Activated CD8-positive, alpha-beta memory T cell treated with anti-CD3 and anti-CD28 coated beads for 4 hours (primary cell): Measurements from ENCODE around the gene EPB41L4A.
"Not testable (repeated sequence)": the region's sequence is repeated elsewhere in the genome, so short reads cannot be mapped to it uniquely, and the experiment has no call there.

Experiments used
- DNase-seq, 2 donors: peaks; one replicate each; pipeline ENCODE4 v3.0.0-alpha.2; 2020; ENCODE audit warnings: low read depth in 2 of 2

The EPB41L4A gene

DNA sequence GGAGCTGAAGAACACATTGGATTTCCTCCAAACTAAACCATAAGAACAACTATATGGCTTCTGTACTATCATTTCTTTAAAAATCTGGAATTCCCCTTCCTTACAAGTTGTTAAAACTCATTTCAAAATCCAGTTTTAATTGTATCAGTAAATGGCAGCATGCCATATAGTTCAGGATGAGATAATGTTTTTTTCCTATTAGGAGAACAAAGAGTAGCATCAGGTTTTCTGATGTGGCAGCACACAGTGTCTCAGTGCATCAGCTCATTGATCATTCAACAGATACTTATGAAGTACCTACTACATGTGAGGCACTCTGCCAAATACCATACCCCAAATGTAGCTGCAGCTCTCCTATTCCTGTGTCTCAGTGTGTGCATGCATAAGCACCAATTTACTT, 161.1 kb downstream of the EPB41L4A start:
- no peak for DNase-seq

DNA sequence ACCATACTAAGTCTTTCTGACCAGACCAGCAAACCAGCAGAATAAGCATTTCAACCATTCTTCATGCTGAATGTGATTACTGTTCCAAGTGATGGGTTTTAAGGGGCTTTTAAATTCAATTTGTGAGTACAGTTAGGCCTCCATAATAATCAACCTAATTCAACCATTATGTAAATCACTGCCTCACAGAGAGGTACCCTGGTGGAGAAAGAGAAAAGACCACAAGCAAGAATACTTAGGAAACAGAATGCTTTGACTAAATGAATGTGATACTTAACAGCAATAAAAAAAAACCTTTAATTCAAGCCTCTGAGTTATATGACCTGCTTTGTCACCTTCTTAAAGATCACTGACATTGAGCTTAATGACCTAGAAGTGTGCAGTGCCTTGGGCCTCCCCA, 162.1 kb downstream of the EPB41L4A start:
- DNase-seq, result no peak

DNA sequence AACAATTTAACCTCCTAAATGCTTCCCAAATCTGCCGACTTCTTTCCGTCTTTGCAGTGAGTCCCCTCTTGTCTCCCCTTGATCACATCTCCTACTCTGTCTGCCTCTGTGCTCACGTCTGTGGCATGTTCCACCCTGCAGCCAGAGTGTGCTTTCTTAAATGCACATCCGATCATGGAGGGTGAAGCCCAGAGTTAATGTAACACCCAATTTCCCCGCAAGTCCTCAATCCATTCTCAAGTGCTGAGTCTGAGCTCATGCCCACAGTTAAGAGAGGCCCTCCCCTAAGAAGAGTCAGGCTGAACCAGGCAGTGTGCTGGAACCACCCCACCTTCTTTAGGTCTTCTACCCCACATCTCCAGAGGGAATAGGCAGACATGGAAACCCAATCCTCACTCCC, 164.8 kb downstream of the EPB41L4A start:
- DNase-seq, result no peak

DNA sequence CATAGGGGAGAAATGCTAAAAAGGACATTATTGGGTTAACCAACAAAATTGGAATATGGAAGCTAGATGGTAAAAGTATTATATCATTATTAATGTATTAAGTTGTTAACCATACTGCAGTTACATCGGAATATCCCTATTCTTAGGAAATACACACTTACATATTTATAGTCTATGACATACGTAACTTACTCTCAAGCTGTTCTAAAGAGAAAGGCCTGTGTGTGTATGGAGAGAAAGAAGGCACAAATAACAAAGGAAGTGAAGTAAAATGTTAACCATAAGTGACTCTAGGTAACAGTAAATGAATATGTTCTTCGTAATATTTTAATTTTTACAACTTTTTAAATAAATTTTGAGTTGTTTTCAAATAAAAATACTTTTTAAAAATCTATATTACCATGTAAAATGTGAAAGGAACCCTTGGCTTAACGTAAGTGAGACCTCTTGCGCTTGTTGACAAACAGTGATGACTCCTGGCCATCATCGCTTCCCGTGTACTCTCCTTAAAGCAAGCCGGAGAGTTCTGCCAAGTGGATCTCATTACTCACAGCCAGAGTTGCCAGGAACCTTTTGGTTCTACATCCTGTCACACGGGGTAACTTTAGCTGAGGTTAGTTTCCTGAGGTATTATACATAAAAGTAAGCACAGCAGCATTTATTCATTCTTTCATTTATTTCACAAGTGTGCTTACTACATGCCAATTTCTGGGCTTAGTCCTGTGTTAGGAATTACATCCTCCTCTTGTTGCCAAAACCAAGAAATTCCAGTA, 165.4 kb downstream of the EPB41L4A start:
- DNase-seq, result no peak

DNA sequence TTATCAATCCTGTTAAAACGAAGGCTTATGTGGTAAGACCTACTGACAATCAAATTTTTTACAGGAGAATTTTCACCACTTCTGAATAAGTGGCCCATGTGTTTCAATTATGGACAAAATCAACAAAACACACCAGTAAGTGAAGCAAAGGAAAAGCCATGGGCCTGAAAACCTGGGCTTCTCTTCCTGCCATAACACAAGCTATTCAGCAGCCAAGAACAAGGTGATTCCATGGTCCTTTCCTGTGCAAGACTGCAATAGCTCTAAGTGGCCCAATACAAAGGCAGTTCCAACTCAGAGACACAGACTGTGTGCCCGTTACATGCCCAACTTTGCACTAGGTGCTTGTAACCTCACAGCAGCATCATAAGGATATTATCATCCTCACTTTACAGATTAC, 168.5 kb downstream of the EPB41L4A start:
- no peak for DNase-seq

DNA sequence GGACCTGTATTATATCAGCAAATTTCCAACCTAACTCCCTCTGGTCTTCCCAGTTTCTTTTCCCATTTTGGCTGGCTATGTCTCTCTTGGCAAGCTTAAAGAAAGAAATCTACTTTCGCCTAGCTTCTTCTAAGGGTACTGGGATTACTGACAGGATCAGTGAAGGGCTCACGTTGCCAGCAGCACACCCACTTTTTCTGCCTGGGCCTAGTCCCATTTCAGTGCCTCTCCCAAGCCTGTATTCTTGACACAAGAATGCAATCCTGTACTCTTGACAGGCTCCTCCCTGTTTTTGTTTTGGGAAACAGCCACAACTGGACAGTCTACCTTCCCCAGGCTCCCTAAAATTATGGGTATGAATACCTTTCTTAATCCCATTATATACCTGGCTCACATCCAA, 170.5 kb downstream of the EPB41L4A start:
- DNase-seq, result no peak

DNA sequence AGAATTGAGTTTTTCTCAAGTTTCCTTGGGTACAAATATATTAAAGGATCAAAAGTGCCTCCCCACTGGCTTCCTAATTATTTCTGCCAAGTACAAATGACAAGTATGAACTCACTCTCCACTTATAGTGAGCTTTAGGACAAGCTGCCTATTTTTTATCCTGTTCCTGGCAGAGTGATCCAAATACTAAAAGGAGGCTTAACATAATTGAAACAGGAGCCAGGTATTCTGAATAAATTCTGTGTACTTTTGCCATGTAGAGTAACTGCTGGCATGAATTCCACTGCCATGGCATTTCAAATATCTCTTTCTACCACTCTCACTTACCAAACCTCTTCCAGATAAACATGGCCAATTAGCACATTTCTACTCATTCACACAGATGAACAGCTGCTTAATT, 171.1 kb downstream of the EPB41L4A start:
- no peak for DNase-seq

DNA sequence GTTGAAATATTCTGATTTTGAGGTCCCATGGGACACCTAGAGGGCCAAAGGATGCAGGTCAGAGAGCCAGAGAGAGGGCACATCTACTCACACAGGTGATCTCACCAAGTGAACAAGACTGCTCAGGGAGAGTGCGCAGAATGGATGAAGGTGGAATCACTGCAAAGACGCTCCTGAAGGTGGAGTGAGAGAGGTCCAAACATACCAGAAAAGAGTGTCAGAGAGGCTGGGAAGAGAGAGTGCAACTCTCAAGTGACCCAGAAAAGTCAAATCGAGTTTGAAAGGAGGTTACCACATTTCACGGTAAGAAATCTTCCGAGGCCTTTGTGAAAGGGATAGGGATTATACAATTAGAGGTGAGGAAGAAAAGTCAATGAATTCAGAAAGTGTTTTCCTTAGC, 173.4 kb downstream of the EPB41L4A start:
- DNase-seq, result no peak

DNA sequence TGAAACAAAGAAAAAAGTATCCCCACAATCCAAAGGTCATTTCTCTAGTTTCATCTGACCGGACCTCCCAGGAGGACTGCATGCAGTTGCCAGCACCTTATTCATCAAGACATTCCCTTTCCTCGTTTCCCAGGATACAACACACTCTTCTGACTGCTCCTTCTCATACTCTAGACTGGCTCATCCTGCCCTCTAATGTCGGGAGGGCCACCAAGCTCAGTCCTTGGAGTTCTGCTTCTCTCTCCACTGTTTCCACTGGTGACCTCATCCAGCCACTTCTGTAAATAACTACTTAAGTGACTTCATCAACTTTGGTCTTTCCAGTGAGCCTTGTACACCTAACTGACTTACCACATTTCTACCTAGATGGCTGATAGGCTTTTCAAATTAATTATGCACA, 179.1 kb downstream of the EPB41L4A start:
- no peak for DNase-seq

DNA sequence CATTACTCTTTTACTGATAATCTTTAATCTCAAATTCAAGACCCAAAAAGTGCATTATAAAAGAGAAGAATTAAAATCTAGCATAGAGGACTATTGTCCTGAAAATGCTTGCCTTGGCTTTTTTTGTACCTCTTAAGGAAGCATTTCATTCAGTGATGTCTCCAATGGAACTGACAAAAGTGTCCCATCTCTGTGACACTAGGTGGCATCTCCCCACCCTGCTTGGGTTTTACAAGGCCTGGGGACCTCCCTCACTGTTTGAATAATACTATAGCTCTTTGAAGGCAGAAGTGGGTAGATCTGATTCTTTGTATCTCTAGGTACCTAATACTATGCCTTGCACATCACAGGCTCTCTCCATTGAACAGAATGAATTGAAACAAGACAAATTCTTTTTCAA, 180.6 kb downstream of the EPB41L4A start:
- no peak for DNase-seq

DNA sequence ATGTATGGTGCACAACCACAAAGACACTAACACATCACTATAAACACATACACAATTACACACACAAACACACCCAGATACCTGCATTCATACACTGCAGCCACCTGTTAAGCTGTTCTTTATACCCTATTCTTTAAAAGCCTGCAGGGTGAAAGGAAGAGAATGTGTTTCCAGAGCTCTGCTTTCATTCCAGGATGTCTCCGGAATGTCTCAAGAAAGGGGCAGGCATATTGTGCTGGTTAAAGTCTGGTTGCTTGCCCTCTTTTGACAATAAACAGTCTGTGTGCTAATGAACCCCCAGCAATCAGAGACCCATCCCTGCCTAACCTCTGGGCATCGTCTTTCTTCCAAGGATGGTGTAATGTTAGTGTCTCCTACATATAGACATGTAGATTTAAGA, 181.6 kb downstream of the EPB41L4A start:
- no peak for DNase-seq

DNA sequence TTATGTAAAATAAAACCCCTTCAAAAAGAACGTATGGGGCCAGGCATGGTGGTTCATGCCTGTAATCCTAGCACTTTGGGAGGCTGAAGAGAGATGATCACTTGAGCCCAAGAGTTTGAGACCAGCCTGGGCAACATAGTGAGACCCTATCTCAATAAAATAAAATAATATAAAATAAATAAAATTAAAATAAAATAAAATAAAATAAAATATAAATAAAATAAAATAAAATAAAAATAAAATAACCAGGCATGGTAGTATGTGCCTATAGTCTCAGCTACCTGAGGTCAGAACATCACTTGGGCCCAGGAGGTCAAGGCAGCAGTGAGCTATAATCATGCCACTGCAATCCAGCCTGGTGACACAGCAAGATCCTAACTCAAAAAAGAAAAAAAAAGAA, 185.1 kb downstream of the EPB41L4A start:
- no peak for DNase-seq

DNA sequence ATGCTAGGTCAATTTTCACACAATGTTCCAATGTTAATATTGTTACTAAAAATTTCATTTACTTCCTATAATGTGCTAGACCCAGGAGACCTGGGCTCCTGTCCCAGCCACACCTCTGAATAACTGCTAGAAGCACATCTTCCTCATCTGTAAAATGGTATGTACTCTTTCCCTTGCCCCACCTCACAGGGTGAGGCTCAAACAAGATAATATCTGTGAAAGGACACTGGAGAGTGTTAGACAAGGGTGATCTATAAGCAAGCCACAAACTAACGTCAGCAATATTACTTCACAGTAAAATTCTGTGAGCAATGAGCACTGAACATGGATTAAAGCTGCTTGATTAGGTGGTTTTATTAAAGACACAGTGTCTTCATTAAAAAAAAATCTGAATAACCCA, 186.4 kb downstream of the EPB41L4A start:
- no peak for DNase-seq

DNA sequence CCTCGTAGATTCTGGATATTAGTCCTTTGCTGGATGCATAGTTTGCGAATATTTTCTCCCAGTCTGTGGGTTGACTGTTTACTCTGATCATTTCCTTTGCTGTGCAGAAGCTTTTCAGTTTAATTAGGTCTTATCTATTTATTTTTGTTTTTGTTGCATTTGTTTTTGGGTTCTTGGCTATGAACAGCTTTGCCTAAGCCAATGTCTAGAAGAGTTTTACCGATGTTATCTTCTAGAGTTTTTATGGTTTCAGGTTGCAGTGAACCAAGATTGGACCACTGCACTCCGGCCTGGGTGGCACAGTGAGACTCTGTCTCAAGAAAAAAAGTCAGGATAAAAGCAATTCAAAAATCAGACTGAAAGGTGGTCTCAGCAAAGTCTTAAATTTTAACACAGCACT, 188.5 kb downstream of the EPB41L4A start:
- DNase-seq, result no peak

DNA sequence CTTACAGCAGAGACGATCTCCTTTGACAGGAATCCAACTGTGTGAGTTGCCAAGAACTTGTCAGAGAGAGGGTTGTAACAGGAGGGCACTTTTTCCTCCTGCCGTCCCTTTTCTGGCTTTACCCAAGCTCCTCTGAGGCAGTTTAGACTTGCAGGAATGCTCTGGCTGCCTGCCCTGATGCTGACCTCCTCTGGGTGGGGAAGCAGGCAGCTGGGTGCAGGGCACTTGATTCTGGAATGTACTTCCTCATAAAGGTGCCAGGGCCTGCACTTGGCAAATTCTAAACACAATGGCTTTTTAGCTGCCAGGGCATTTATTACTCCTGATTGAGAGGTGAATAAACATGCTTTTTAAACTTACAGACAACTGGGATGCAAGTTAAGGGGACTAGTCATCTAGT, 190.4 kb downstream of the EPB41L4A start:
- no peak for DNase-seq

DNA sequence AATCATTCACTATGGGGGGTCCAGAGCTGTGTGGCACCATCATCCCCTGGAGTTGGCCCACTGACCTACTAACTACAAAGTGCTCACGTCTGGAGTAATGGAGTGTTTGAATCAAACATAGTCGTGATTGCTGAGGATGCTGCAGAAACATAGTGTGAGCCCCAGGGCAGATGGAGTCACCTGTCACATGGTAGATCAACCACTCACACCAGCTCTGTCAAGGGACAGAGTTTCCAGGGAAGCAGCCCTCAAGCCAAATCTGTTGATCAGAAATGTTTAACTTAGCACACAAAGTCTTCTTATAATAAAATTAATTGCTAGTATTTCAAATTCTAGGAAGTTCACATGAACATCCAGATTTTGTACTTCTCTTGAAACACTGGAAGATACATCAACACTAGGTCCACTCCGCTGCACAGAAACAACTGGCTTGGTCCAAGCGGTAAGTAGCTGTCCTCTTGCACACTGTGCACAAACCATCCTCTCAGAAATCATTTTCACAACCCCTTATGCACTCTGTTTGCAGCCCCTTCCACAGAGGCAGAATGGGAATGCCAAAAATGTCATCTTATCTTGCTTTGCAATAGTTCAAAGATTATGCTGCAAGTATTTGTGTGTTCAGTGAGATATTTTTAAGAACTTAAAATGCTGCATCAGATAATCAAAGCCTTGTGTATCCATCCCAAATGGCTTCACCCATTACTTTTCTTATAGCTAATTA, 191.0 kb downstream of the EPB41L4A start:
- DNase-seq, result no peak

DNA sequence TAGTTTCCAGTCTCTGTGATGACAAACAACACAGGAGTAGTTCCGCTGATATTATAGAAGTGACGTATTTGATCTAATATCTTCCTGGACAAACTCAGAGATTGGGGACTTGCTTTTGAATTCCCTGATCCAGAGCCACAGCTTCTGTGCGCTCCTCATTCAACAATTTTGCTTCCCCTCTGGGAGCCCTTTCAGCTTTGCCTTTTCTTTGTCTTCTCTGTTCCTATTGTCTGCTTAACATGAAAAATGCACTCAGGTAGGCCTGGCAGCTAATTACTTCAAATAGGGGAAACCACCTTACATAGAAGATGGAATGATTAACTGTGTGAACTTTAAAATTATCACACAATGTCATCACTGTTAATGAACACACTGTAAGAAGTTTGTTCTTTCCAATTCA, 192.9 kb downstream of the EPB41L4A start:
- no peak for DNase-seq

DNA sequence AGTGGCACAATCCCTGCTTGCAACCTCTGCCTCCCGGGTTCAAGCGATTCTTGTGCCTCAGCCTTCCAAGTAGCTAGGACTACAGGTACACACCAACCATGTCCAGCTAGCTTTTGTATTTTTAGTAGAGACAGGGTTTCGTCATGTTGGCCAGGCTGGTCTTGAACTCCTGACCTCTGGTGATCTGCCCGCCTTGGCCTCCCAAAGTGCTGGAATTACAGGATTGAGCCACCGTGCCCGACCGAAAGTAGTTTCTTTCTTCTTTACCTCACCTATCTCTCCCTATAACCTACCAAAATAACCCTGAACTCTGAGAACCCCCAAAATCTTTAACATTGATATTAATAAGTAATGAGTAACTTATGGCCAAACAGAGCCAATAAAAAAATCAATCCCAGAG, 196.1 kb downstream of the EPB41L4A start:
- DNase-seq, result not testable (repeated sequence)

DNA sequence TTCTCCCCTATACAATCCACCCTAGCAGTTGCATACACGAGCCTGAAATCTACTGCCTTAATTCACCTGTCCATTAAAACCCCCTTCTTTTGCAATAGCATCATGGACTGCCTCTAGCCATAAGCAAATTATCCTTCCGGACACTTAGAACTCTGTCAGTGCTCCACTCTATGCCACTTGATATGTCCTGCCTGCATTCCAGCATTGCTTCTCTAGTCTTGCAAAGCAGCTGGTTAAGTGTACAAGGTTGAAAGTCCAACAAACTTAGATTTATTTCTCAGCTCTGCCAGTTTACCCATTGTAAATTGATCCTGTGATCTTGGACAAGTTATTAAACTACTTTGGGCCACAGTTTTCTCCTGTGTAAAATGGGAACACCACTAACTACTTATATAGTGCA, 197.9 kb downstream of the EPB41L4A start:
- DNase-seq, result no peak

DNA sequence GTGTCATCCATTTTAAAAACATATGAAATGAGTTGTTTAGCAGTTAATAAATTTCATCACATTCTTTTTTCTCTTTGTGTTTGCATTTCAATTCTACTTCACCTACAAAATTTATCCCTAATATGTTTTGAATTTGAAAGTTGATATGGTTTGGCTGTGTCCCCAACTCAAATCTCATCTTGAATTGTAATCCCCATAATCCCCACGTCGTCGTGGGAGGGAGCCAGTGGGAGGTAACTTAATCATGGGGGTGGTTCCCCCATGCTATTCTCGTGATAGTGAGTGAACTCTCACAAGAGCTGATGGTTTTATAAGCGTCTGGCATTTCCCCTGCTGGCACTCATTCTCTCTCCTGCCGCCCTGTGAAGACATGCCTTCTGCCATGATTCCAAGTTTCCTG, 200.1 kb downstream of the EPB41L4A start:
- DNase-seq, result no peak

DNA sequence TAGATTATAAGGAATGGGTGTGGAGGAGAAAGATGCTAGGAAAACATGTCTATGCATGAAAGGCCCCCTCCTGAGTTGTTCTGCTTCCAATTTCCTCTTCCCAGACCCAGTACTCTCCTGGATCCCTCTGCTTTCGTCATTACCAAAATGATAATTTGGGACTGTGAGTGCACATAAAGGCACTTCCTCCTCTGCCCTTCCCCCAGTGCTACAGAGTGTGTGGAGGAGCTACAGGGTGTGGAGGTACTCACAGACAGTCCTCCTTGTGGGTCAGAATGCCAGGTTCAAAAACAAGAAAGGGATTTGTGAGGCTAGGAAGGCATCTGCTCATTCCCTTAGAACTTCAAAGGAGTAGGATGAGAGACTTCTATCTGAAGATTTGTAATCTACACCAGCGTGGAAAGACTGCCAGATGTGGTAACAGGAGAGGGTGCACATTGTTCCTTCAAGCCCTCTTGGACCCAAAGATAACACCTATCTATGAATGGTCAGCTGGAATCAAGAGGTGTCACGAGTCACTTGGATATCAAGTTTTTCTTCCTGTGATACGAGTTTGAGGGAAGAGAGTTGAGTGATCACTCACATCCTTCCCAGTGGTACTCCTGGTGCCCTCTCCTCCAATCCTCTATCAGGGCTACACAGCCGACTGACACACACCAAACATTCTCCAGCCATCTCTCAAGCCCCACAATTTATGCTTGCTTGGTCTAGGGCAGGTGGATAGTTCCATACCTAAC, 201.1 kb downstream of the EPB41L4A start:
- DNase-seq, result no peak

DNA sequence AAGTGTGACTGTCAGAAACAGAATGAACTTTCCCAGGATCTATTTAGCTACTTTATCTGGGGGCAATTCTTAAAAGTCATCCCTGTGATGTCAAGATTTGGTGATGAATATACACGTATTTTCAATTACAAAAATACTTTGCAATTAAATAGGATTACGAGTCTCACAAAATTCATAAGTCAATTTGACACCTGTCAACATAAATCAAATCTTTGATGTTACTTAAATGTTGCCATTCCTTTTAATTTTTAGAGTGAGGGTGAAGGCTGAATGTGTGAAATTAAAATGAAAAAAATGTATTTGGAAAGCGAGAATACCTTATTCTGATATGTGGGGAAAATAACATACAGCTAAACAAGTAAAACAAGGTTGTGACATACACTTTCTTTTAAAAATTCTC, 202.9 kb downstream of the EPB41L4A start:
- DNase-seq, result no peak

DNA sequence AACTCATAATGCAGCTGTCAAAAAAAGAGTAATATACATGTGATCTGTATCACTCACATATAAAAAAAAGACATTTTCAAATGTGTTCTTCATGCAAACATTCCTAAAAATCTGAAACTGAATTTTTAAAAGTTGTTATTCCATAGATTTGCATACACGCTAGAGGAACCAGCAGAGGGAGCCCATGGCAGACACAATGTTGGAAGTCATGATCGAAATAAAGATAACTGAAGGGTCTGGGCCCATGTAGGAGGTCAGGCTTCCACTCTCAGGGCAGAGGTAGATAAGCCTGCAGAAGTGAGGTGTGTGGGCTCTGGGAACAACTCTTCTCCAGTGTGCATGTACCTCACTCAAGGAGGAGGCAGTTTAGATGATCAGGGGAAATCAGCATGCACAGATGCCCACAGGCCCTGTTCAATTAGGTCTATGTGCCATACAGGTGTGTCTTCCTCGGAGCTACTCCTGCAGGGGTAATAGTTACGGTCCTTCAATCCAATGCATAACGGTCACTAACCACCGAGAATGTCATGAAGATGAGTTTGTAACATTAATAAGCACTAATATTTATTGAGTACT, 208.6 kb downstream of the EPB41L4A start:
- DNase-seq, result no peak
